Neutrophil (primary cell): ENCODE measurements around the gene PALM2AKAP2.

Experiments
- H3K27ac ChIP-seq: fragments of 200-600 bp; sonication (generic); 2 replicates; pipeline ENCODE4 v1.5.1; 2016; ENCODE audit warnings: mild to moderate bottlenecking, moderate library complexity
- H3K27me3 ChIP-seq: fragments of 200-600 bp; sonication (generic); 2 replicates; pipeline ENCODE4 v1.6.0; 2016; ENCODE audit warnings: mild to moderate bottlenecking
- H3K36me3 ChIP-seq: fragments of 200-600 bp; sonication (generic); 2 replicates; pipeline ENCODE4 v1.5.1; 2017
- H3K4me1 ChIP-seq, 2 experiments: fragments of 200-600 bp in 1 of 2; sonication (generic) in 1 of 2; 1 replicate in 1 of 2; 2 replicates in 1 of 2; pipeline versions ENCODE4 v1.5.1 to v1.6.1; 2013 to 2016; ENCODE audit warnings: low read depth in 1 of 2, low read length in 1 of 2, mild to moderate bottlenecking in 1 of 2, moderate library complexity in 1 of 2; ENCODE audit not compliant: control insufficient read depth in 1 of 2, insufficient read depth in 1 of 2
- H3K4me3 ChIP-seq, 2 experiments: fragments of 200-600 bp in 1 of 2; sonication (generic) in 1 of 2; 1 replicate in 1 of 2; 2 replicates in 1 of 2; pipeline ENCODE4 v1.5.1; 2013 to 2016; ENCODE audit warnings: low read depth in 1 of 2, low read length in 1 of 2, mild to moderate bottlenecking in 1 of 2, moderate library complexity in 1 of 2
- H3K9me3 ChIP-seq: fragments of 200-600 bp; sonication (generic); 2 replicates; pipeline ENCODE4 v1.5.1; 2016
- CTCF ChIP-seq: fragments of 200-600 bp; sonication (generic); IDR thresholded peaks from 2 replicates; pipeline ENCODE4 v1.5.1; 2016; ENCODE audit warnings: antibody characterized with exemption

PALM2AKAP2 gene

DNA sequence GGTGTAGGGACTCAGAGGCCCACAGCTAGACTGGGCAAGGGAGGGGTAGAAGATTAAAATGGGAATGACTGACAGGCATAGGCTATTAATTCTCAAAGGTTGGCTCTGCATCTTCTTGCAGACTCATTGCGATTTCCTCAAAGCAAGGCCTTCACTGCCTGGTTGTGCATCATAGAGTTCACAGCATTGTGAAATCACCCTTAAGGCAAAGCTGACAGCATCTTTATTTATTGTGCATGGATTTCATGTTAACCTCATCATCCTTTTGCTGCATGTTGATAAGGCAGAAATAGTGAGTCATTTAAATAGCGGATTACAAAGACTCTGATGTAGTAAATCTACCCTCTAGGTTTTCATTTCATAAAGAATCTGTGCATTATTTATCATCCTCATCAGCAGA lies 13.6 kb upstream of the PALM2AKAP2 start:
- H3K36me3 ChIP-seq: no peaks in the 10 kb centered on the region
- H3K27ac ChIP-seq: no peak overlapping the region
- no peaks in the 10 kb centered on the region for H3K9me3 ChIP-seq
- TF ChIP-seq CTCF: no peak
- H3K27me3 ChIP-seq: peaks cover 18% of the 10 kb centered on the region
- no peak overlapping the region for H3K4me3 ChIP-seq
- no peaks in the 10 kb centered on the region for H3K4me1 ChIP-seq

DNA sequence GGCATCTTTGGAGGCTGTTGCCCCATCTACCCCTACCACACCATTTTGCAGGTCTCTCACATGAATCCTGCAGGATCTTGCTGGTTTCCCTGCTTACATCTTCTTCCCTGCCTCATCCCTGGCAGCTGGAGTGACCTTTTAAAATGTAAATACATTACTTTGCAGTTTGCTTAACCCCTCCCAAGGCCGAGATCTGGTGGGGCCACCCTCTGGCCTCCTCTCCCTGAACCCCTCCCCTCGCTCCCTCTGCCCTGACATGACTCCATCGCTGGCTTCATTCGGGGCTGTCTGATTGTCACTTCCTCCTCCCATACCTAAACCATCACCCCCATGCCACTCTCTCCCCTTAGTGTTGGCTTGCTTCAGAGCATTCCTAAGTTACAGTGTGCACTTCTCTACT lies 12.6 kb upstream of the PALM2AKAP2 start:
- no peaks in the 10 kb centered on the region for H3K9me3 ChIP-seq
- H3K36me3 ChIP-seq: no peaks in the 10 kb centered on the region
- H3K27ac ChIP-seq: no peak overlapping the region
- no peak overlapping the region for H3K4me3 ChIP-seq
- TF ChIP-seq CTCF: no peak
- H3K4me1 ChIP-seq: no peaks in the 10 kb centered on the region
- peaks cover 28% of the 10 kb centered on the region for H3K27me3 ChIP-seq

DNA sequence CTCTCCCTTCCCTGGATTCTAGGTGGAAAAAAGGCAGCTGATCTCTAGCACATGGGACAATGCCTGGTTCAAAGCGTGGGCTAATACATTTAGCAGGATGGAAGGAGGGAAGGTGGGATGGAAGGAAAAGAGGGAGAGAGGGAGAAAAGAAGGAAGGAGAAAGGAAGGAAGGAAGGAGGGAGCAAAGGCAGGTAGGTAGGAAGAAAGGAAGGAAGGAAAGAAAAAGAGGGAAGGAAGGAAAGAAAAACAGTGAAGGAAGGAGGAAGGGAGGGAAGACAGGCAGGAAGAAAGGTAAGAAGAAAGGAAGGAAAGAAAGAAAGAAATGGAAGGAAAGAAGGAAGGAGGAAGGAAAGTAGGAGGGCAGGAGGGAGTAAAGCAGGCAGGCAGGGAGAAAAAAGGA lies 12.2 kb upstream of the PALM2AKAP2 start:
- Histone ChIP-seq H3K27me3 (peaks cover 31% of the 10 kb centered on the region), H3K27ac (no peak overlapping the region), H3K4me3 (no peak overlapping the region), H3K36me3 (no peaks in the 10 kb centered on the region), H3K4me1 (no peaks in the 10 kb centered on the region), H3K9me3 (no peaks in the 10 kb centered on the region)
- no peak for TF ChIP-seq CTCF

DNA sequence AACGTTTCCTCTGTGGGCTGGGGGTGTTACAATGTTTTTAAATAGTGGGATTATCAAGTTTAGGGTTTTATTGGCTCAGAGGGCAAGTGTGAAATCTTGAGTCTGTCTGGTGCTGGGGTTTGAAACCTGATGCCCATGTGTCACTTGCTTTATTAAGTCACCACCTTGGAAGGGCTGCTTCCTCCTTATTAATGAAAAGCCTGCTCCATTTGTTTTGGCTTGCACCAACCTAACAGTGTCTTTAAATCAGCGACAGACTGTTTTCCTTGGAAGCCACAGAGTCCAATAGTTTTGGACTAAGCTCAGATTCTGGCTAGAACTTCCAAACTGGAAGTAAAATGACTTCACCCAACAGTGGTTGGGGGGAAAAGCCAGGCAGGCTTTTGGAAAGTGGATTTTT lies 10.7 kb upstream of the PALM2AKAP2 start:
- Histone ChIP-seq H3K9me3 (no peaks in the 10 kb centered on the region), H3K36me3 (no peaks in the 10 kb centered on the region), H3K4me3 (no peak overlapping the region), H3K4me1 (no peaks in the 10 kb centered on the region), H3K27me3 (peaks cover 31% of the 10 kb centered on the region), H3K27ac (no peak overlapping the region)
- TF ChIP-seq CTCF: no peak

GRCh38 chr9:109770101-109770500 lies 9.9 kb upstream of the PALM2AKAP2 start:
- Histone ChIP-seq H3K36me3 (no peaks in the 10 kb centered on the region), H3K4me1 (no peaks in the 10 kb centered on the region), H3K4me3 (no peak overlapping the region), H3K9me3 (no peaks in the 10 kb centered on the region), H3K27ac (no peak overlapping the region), H3K27me3 (peaks cover 31% of the 10 kb centered on the region)
- no peak for TF ChIP-seq CTCF

- Histone ChIP-seq H3K4me1 (no peaks in the 10 kb centered on the region), H3K4me3 (no peak overlapping the region), H3K9me3 (no peaks in the 10 kb centered on the region), H3K27ac (no peak overlapping the region), H3K36me3 (no peaks in the 10 kb centered on the region), H3K27me3 (peaks cover 31% of the 10 kb centered on the region)
- no peak for TF ChIP-seq CTCF
Observed at GRCh38 chr9:109771087-109771486, 8.9 kb upstream of the PALM2AKAP2 start.
